ENCODE data around the gene ZNF619. TPM values are rescaled to one million over a fixed set of nuclear protein-coding genes. Genes with fewer than 3 reads are reported as not detected.

The ZNF619 gene
- total and polyA plus RNA-seq, 3 donors from 2014 or later = 3.0 to 4.4 (median 4.1) TPM

DNA sequence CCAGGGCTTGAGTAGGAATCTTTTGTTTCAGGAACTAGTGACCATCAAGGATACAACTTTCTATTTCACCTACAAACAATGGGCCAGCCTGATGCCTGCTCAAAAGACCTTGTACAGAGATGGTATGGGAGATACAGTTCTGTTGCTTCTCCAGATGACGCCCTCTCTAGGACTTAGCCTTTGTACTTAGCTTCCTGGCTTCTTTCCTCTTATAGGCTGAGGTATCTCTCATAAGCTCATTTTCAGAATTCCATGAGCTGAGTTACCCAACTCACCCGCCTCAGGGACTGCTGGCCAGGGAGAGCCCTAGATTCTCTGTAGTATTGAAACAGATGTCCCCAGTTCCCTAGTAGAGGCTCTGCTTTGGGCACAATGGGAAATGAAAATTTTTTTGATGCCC lies 20.4 kb downstream of the ZNF619 start:
- no peak for DNase-seq
- intact Hi-C loops (cut with DNase I; ENCODE audit: low total_unique reads) = no loop called here
- Histone ChIP-seq H3K27ac (no peak overlapping the region), H3K9me3 (no peaks in the 10 kb centered on the region), H3K27me3 (no peaks in the 10 kb centered on the region), H3K4me1 (no peaks in the 10 kb centered on the region), H3K4me3 (no peak overlapping the region), H3K36me3 (ENCODE audit: low read depth, missing control alignments) (no peaks in the 10 kb centered on the region)
- TF ChIP-seq, protein P1, sequence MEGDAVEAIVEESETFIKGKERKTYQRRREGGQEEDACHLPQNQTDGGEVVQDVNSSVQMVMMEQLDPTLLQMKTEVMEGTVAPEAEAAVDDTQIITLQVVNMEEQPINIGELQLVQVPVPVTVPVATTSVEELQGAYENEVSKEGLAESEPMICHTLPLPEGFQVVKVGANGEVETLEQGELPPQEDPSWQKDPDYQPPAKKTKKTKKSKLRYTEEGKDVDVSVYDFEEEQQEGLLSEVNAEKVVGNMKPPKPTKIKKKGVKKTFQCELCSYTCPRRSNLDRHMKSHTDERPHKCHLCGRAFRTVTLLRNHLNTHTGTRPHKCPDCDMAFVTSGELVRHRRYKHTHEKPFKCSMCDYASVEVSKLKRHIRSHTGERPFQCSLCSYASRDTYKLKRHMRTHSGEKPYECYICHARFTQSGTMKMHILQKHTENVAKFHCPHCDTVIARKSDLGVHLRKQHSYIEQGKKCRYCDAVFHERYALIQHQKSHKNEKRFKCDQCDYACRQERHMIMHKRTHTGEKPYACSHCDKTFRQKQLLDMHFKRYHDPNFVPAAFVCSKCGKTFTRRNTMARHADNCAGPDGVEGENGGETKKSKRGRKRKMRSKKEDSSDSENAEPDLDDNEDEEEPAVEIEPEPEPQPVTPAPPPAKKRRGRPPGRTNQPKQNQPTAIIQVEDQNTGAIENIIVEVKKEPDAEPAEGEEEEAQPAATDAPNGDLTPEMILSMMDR (IDR thresholded peaks at IDR 0.05) = no peak
- TF ChIP-seq POLR2A (IDR thresholded peaks at IDR 0.05) = no peak
- 86 to 88% methylated on average over 2 of the region's 2 CpGs for WGBS, 2 donors

DNA sequence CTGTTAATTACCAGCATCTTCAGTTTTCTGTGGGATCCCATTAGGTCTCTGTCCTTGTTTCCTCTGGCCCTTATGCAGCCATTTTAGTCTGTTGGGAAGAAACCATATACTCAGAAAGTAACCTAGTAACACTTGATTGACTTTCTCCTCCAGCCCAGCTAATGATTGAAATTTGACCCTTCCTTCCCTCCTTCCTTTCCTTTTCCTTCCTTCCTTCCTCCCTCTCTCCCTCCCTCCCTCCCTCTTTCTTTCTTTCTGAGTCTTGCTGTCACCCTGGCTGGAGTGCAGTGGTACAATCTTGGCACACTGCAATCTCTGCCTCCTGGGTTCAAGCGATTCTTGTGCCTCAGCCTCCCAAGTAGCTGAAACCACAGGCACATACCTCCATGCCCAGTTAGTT lies 23.0 kb downstream of the ZNF619 start:
- Histone ChIP-seq H3K4me3 (no peak overlapping the region), H3K4me1 (peaks cover 5% of the 10 kb centered on the region), H3K36me3 (ENCODE audit: low read depth, missing control alignments) (no peaks in the 10 kb centered on the region), H3K27ac (no peak overlapping the region), H3K27me3 (no peaks in the 10 kb centered on the region), H3K9me3 (no peaks in the 10 kb centered on the region)
- intact Hi-C loops (cut with DNase I; ENCODE audit: low total_unique reads) = no loop called here
- no peak for DNase-seq
- WGBS, 2 donors = 95 to 100% methylated on average over 1 of the region's 1 CpG
- TF ChIP-seq, protein P1 (IDR thresholded peaks at IDR 0.05) = no peak
- no peak for TF ChIP-seq POLR2A (IDR thresholded peaks at IDR 0.05)

DNA sequence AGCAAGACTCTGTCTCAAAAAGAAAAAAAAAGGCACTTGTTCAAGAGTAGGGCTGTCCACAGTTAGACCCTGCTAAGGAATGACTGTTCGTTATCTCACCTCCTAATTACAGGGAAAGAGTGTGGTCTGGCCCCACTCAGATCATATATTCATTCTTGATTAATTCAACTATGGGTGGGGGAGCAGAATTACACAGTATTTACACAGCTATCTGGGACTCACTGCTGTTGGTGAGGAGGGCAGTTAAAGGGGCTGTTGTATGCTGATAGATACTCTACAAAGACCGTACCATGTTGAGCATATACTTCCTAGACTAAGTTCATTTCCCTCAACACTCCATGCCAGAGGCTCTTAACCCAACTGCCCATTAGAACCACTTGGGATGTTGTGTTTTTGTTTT lies 25.1 kb downstream of the ZNF619 start:
- Histone ChIP-seq H3K4me1 (peaks cover 13% of the 10 kb centered on the region), H3K36me3 (ENCODE audit: low read depth, missing control alignments) (no peaks in the 10 kb centered on the region), H3K27ac (no peak overlapping the region), H3K27me3 (no peaks in the 10 kb centered on the region), H3K4me3 (no peak overlapping the region), H3K9me3 (no peaks in the 10 kb centered on the region)
- no peak for TF ChIP-seq POLR2A (IDR thresholded peaks at IDR 0.05)
- TF ChIP-seq, protein P1 (IDR thresholded peaks at IDR 0.05) = no peak
- no peak for DNase-seq
- WGBS, 2 donors = 83 to 97% methylated on average over 2 of the region's 2 CpGs
- intact Hi-C loops (cut with DNase I; ENCODE audit: low total_unique reads) = no loop called here

DNA sequence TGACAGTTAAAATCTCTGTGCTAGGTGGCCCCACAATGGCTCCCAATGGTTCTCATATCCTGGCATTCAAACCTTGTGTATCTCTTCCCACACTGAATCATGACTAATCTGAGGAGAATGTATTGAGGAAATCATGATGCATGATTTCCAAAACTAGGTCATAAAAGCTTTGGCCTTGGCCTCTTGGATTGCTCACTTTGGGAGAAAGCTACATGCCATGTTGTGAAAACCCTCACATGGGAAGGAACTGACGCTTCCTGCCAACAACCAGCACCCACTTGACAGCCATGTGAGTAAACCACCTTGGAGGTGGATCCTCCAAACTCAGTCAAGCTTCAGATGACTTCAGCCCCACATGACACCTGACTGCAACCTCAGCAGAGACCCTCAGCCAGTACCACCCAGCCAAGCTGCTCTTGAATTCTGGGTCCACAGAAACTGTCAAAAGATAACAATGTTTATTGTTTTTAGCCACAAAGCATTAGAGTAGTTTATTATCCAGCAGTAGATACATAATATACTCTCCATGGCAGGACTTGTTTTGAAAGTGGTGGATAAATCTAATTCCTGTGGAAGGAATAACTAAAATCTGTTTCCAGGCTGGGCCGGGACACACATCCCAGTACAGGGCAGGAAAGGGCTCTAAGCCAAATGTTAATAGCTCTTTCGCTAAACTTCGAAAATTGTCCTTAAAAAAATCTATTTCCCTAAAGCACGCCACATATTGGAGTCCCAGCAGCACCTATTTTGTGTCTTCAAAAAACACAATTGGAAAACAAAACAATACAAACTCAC lies 27.9 kb downstream of the ZNF619 start:
- WGBS, 2 donors = 38 to 55% methylated on average over 5 of the region's 5 CpGs
- Histone ChIP-seq H3K27ac (peak overlapping the region in 1 of 2 donors; percentile 43), H3K4me1 (peaks cover 13% of the 10 kb centered on the region), H3K9me3 (no peaks in the 10 kb centered on the region), H3K4me3 (peak overlapping the region in 1 of 2 donors; percentile 71), H3K27me3 (no peaks in the 10 kb centered on the region), H3K36me3 (ENCODE audit: low read depth, missing control alignments) (no peaks in the 10 kb centered on the region)
- TF ChIP-seq, protein P1 (IDR thresholded peaks at IDR 0.05) = no peak
- TF ChIP-seq POLR2A (IDR thresholded peaks at IDR 0.05) = no peak
- intact Hi-C loops (cut with DNase I; ENCODE audit: low total_unique reads) = no loop called here
- DNase-seq = no peak

Data from testis (tissue), 3 donors.